Subcutaneous adipose tissue (tissue), 4 donors: ENCODE results near the gene ICA1L. TPM values are rescaled to one million over a fixed set of nuclear protein-coding genes. Genes with fewer than 3 reads are reported as not detected.

ENCODE experiments used
- total RNA-seq, 4 donors: library from RNA; depleted of rRNA; stranded (reverse); fragments of >200 nt; gene quantifications; one replicate each; pipeline ENCODE4 v1.1.0, GENCODE V29; 2016
- TF ChIP-seq, protein P1 (sequence below): fragments of 450-650 bp; IDR thresholded peaks from one replicate; pipeline ENCODE4 v1.5.1; 2016; ENCODE audit warnings: low read depth, mild to moderate bottlenecking, control low read depth, antibody characterized with exemption, moderate library complexity

ICA1L gene
- total RNA-seq, 4 donors from 2014 or later, result 8.0 to 16.7 (median 11.6) TPM

DNA sequence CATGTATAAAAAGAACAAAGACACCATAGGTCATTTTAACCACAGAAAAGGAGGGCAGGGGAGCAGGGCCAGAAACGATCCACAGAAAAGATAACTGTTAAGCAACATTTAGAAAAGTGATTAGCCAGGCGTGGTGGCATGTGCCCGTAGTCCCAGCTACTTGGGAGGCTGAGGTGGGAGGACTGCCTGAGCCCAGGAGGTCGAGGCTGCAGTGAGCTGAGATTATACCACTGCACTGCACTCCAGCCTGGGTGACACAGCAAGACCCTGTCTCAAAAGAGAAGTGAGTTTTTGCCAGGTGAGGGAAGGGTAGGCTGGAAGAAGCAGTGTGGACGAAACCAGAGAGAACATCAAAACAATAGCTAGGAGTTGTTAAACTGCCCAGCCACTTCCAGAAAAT is 36.6 kb upstream of the ICA1L start:
- TF ChIP-seq, protein P1, sequence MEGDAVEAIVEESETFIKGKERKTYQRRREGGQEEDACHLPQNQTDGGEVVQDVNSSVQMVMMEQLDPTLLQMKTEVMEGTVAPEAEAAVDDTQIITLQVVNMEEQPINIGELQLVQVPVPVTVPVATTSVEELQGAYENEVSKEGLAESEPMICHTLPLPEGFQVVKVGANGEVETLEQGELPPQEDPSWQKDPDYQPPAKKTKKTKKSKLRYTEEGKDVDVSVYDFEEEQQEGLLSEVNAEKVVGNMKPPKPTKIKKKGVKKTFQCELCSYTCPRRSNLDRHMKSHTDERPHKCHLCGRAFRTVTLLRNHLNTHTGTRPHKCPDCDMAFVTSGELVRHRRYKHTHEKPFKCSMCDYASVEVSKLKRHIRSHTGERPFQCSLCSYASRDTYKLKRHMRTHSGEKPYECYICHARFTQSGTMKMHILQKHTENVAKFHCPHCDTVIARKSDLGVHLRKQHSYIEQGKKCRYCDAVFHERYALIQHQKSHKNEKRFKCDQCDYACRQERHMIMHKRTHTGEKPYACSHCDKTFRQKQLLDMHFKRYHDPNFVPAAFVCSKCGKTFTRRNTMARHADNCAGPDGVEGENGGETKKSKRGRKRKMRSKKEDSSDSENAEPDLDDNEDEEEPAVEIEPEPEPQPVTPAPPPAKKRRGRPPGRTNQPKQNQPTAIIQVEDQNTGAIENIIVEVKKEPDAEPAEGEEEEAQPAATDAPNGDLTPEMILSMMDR, result no peak

DNA sequence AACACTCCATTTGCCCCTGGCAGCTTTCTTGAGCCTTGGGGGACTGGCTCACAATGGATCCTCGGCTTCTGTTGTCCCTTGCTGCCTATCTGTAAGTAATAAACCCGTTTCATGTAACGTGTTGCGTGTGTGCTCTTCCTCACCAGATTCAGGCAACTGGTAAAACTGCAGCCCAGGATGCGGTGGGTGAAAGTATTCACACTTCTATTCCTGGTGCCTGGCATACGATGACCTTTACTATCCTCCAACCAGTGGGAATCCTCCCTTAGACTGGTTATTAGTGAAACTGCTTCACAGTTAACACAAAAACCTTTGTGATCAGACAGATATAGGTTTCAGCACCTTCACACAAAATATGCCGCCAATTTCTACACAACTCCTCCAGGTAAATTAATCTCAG is 13.6 kb upstream of the ICA1L start:
- TF ChIP-seq, protein P1, result no peak

DNA sequence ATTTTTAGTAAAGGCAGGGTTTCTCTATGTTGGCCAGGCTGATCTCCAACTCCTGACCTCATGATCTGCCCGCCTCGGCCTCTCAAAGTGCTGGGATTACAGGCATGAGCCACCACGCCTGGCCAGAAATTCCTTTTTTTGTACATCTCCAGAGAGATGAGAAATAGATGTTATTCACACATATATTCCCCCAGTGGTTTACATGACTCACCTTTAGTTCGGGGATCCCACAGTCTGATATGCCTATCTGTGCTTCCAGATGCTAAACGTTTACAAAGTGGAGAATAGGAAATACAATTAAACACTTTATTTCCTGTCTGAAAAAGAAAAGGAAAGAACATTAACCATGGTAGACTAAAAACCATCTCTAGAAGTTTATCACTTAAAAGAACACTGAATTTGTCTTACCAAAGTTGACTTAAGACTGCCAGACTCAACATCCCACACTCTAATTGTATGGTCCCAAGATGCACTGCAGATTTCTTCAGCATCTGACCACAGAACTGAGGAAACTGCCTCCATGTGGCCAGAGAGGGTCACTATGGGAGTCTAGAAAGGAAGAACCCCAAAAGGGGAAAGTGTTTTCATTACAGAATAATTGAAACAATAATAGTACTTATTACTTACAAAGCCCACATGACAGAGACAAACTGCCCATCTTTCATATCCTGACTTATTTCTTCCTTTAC is 12.6 kb upstream of the ICA1L start:
- TF ChIP-seq, protein P1, result no peak

DNA sequence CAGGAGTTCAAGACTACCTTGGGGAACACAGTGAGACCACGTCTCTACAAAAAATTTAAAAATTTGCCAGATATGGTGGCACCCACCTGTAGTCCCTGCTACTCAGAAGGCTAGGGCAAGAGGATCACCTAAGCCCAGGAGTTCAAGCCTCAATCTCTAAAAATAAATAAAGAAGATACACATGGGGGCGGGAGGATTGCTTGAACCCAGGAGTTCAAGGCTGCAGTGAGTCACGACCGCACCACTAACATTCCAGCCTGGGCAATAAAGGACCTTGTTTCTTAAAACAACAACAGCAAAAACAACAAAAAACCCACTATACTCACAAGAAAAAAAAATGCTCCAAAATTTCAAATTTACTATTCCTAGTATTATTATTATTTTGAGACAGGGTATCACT is 10.0 kb upstream of the ICA1L start:
- TF ChIP-seq, protein P1, result no peak

DNA sequence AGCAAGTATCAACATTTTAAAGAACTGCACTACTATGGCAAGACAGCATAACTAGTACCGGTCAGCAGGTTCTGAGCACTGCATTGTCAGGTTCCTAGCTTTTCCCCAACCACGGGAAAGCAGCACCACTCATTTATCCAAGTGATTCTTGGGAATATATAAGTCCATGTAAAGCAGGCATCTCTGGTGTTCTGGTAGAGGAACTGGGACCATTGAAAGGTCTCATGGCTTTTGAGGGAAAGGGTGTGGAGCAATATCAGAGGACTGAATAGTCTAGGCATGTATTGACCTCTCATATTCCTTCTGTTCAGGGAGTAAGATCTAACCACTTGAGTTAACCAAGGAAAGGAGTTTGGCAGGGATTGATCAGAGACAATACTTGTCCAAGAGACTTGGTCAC is 6.1 kb upstream of the ICA1L start:
- TF ChIP-seq, protein P1, result no peak

DNA sequence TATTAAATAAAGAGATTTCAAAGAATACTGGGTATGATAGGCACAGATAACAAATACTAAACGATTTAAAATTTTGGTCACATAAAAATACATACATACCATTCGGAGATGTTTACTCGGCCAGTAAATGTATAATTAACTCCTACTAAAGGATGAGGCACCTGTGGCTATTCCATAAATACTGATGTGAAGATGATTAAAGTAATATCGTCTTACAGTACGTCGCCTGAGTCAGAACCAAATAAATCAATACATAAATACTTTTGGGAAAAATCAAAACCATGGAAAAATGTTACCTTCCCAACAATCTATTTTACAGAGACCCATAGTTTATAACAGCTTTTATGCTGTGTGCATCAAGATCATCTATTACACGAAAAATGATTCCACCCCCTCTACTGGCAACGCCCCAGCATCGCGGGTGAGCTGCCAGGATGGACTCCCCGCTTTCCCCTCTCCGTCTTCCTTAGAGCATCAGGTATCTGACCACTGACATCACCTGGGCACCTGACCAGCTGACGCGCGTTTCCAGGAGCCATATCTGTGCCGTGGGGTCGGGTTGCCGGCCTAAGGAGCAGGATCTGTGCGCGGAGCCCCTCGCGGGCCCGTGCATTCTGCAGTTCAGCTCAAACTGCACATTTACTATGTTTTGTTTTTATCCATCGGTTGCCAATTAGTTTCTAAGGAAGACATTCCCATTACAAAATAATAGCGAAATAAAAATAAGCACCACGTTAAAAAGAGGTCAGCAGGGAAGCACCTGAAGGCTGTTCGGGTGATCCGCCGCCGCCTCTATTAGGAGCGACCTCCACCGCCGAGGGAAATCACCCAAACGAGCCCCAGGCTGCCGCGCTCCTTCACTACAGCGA is 901 bp downstream of the ICA1L start:
- TF ChIP-seq, protein P1, result no peak

DNA sequence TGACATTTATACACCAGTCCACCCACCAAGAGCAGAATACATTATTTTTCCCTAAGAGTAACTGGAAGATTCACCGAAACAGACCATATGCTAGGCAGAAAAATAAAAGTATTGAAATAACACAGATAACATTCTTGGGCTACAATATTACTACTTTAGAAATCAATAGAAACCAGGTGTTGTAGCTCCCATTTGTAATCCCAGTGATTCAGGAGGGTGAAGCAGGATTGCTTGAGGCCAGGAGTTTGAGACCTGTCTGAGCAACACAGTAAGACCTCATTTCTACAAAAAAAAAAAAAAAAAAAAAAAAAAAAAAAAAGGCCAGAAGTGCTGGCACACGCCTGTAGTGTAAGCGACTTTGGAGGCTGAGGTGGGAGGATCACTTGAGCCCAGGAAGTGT is 9.6 kb downstream of the ICA1L start:
- TF ChIP-seq, protein P1, result no peak
